ENCODE measurements around the gene CBLC. TPM values are rescaled to one million over a fixed set of nuclear protein-coding genes. Genes with fewer than 3 reads are reported as not detected.

Gene CBLC
- polyA plus RNA-seq, 1 donor from 2014 or later = not detected

- Mint-ChIP-seq H3K4me3 (peak overlapping the region; percentile 92 to 99 (median 98)), H3K9me3 (no peaks in the 10 kb centered on the region), H3K36me3 (peaks cover 4% of the 10 kb centered on the region), H3K27ac (peak overlapping the region; percentile 97 to 99 (median 99)), H3K27me3 (no peaks in the 10 kb centered on the region), H3K4me1 (peaks cover 35 to 45% (median 45%) of the 10 kb centered on the region in 3 donors)
These were observed 24.7 kb upstream of the CBLC start for GRCh38 chr19:44752816-44753625.

- H3K9me3 Mint-ChIP-seq = no peaks in the 10 kb centered on the region
- H3K4me1 Mint-ChIP-seq = peaks cover 35 to 45% (median 43%) of the 10 kb centered on the region in 3 donors
- peak overlapping the region; percentile 97 to 99 (median 99) for H3K27ac Mint-ChIP-seq
- H3K27me3 Mint-ChIP-seq = no peaks in the 10 kb centered on the region
- peak overlapping the region; percentile 92 to 99 (median 98) for H3K4me3 Mint-ChIP-seq
- H3K36me3 Mint-ChIP-seq = peaks cover 4% of the 10 kb centered on the region
These were observed 24.1 kb upstream of the CBLC start for GRCh38 chr19:44753626-44753931.

GRCh38 chr19:44753932-44754749 is 23.5 kb upstream of the CBLC start:
- Mint-ChIP-seq H3K4me3 (peak overlapping the region; percentile 92 to 99 (median 98)), H3K36me3 (peaks cover 4% of the 10 kb centered on the region), H3K4me1 (peaks cover 35 to 45% (median 43%) of the 10 kb centered on the region in 3 donors), H3K27me3 (no peaks in the 10 kb centered on the region), H3K9me3 (no peaks in the 10 kb centered on the region), H3K27ac (peak overlapping the region; percentile 97 to 99 (median 99))

DNA sequence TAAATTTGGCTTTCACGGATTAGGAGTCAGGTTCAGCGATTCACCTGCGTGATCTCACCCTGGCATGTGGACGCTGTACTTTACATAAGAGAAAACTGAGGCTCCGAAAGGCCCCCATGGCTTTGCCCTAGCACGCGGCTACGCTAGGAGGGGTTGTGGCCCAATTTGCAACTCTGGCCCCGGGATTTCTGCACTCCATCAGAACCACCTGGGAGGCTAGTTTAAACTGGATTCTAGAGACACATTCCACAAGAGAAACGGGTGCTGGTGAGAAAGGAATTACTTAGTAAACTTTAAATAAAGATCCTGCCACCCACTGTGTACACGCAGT is 23.0 kb upstream of the CBLC start:
- no peaks in the 10 kb centered on the region for H3K9me3 Mint-ChIP-seq
- no peaks in the 10 kb centered on the region for H3K27me3 Mint-ChIP-seq
- peak overlapping the region; percentile 86 to 99 (median 97) for H3K27ac Mint-ChIP-seq
- peaks cover 30 to 39% (median 38%) of the 10 kb centered on the region in 3 donors for H3K4me1 Mint-ChIP-seq
- H3K36me3 Mint-ChIP-seq = peaks cover 4% of the 10 kb centered on the region
- peak overlapping the region; percentile 92 to 99 (median 98) for H3K4me3 Mint-ChIP-seq

- Mint-ChIP-seq H3K27me3 (no peaks in the 10 kb centered on the region), H3K36me3 (no peaks in the 10 kb centered on the region)
These were observed 22.5 kb upstream of the CBLC start for GRCh38 chr19:44755219-44755618.

GRCh38 chr19:44756089-44756562 is 21.6 kb upstream of the CBLC start:
- Mint-ChIP-seq H3K9me3 (no peaks in the 10 kb centered on the region), H3K36me3 (no peaks in the 10 kb centered on the region), H3K4me3 (peak overlapping the region in 1 of 4 donors; percentile 17), H3K27me3 (no peaks in the 10 kb centered on the region), H3K27ac (peak overlapping the region in 1 of 3 donors; percentile 97), H3K4me1 (peaks cover 20 to 28% (median 26%) of the 10 kb centered on the region in 3 donors)

More at GRCh38 chr19:44755219-44755618, 22.5 kb upstream of the CBLC start:
- H3K9me3 Mint-ChIP-seq = no peaks in the 10 kb centered on the region
- H3K4me1 Mint-ChIP-seq = peaks cover 28 to 35% (median 34%) of the 10 kb centered on the region in 3 donors
- H3K27ac Mint-ChIP-seq = peak overlapping the region; percentile 86 to 99 (median 97)
- peak overlapping the region; percentile 92 to 99 (median 98) for H3K4me3 Mint-ChIP-seq

- Mint-ChIP-seq H3K4me1 (peaks cover 15 to 21% (median 18%) of the 10 kb centered on the region in 3 donors), H3K27me3 (no peaks in the 10 kb centered on the region), H3K9me3 (no peaks in the 10 kb centered on the region), H3K36me3 (no peaks in the 10 kb centered on the region), H3K27ac (peak overlapping the region in 1 of 3 donors; percentile 51), H3K4me3 (no peak overlapping the region)
These were observed 20.5 kb upstream of the CBLC start for GRCh38 chr19:44757057-44757734.

GRCh38 chr19:44757735-44758505 is 19.8 kb upstream of the CBLC start:
- no peaks in the 10 kb centered on the region for H3K36me3 Mint-ChIP-seq
- H3K4me3 Mint-ChIP-seq = peak overlapping the region in 1 of 4 donors; percentile 29
- peaks cover 9 to 14% (median 11%) of the 10 kb centered on the region in 3 donors for H3K4me1 Mint-ChIP-seq
- no peaks in the 10 kb centered on the region for H3K9me3 Mint-ChIP-seq
- peak overlapping the region in 2 of 3 donors; percentile 51 to 94 for H3K27ac Mint-ChIP-seq
- H3K27me3 Mint-ChIP-seq = no peaks in the 10 kb centered on the region

DNA sequence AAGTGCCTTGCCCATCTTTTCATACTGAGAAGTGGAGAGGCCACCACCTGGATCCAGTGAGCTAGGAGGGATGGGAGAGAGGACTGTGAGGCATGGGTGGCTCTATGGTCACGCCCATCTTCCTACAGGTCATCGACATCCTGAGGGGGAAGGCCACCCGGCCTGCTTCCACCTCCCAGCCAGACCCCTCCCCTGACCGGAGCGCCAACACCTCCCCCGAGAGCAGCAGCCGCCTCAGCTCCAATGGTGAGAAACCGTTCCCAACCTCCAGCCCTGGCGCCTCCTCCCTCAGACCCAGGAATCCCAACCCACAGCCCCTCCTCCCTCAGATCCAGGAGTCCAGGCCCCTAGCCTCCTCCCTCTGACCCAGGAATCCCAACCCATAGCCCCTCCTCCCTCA is 19.1 kb upstream of the CBLC start:
- H3K4me3 Mint-ChIP-seq = peak overlapping the region in 1 of 4 donors; percentile 29
- no peaks in the 10 kb centered on the region for H3K36me3 Mint-ChIP-seq
- H3K9me3 Mint-ChIP-seq = no peaks in the 10 kb centered on the region
- H3K27me3 Mint-ChIP-seq = no peaks in the 10 kb centered on the region
- H3K4me1 Mint-ChIP-seq = peaks cover 7 to 12% (median 11%) of the 10 kb centered on the region in 3 donors
- H3K27ac Mint-ChIP-seq = peak overlapping the region in 2 of 3 donors; percentile 51 to 94

- no peaks in the 10 kb centered on the region for H3K9me3 Mint-ChIP-seq
- peaks cover 6 to 14% (median 13%) of the 10 kb centered on the region in 3 donors for H3K4me1 Mint-ChIP-seq
- H3K27ac Mint-ChIP-seq = peak overlapping the region in 1 of 3 donors; percentile 82
- no peaks in the 10 kb centered on the region for H3K27me3 Mint-ChIP-seq
- H3K4me3 Mint-ChIP-seq = peak overlapping the region in 1 of 4 donors; percentile 30
- H3K36me3 Mint-ChIP-seq = no peaks in the 10 kb centered on the region
These were observed 18.4 kb upstream of the CBLC start for GRCh38 chr19:44759083-44759804.

- no peak overlapping the region for H3K4me3 Mint-ChIP-seq
- peaks cover 0 to 12% (median 9%) of the 10 kb centered on the region in 3 donors for H3K4me1 Mint-ChIP-seq
- H3K9me3 Mint-ChIP-seq = no peaks in the 10 kb centered on the region
- no peaks in the 10 kb centered on the region for H3K36me3 Mint-ChIP-seq
- H3K27me3 Mint-ChIP-seq = no peaks in the 10 kb centered on the region
- peak overlapping the region in 1 of 3 donors; percentile 80 for H3K27ac Mint-ChIP-seq
These were observed 15.7 kb upstream of the CBLC start for GRCh38 chr19:44762038-44762437.

GRCh38 chr19:44765033-44765948 is 12.4 kb upstream of the CBLC start:
- H3K36me3 Mint-ChIP-seq = peaks cover 3% of the 10 kb centered on the region
- H3K4me1 Mint-ChIP-seq = peaks cover under 1 to 19% (median 14%) of the 10 kb centered on the region in 3 donors
- peak overlapping the region in 2 of 3 donors; percentile 18 to 46 for H3K27ac Mint-ChIP-seq
- H3K9me3 Mint-ChIP-seq = peaks cover 0 to 3% (median 0%) of the 10 kb centered on the region in 3 donors
- no peak overlapping the region for H3K4me3 Mint-ChIP-seq
- no peaks in the 10 kb centered on the region for H3K27me3 Mint-ChIP-seq

- peaks cover 3% of the 10 kb centered on the region for H3K36me3 Mint-ChIP-seq
- H3K27me3 Mint-ChIP-seq = no peaks in the 10 kb centered on the region
- H3K4me1 Mint-ChIP-seq = peaks cover 7 to 26% (median 20%) of the 10 kb centered on the region in 3 donors
- peak overlapping the region in 1 of 3 donors; percentile 18 for H3K27ac Mint-ChIP-seq
- peaks cover 0 to 3% (median 0%) of the 10 kb centered on the region in 3 donors for H3K9me3 Mint-ChIP-seq
- no peak overlapping the region for H3K4me3 Mint-ChIP-seq
These were observed 11.7 kb upstream of the CBLC start for GRCh38 chr19:44765949-44766335.
